ENCODE data around the gene NCBP1. TPM values are rescaled to one million over a fixed set of nuclear protein-coding genes. Genes with fewer than 3 reads are reported as not detected.
"Not testable (repeated sequence)": the region's sequence is repeated elsewhere in the genome, so short reads cannot be mapped to it uniquely, and the experiment has no call there.

Gene NCBP1
- total and polyA plus RNA-seq, 12 donors, result 6.6 to 20.4 (median 15.2) TPM

- intact Hi-C loops (cut with DNase I), result no loop called here
- Histone ChIP-seq H3K27ac (peak within 1 kb of the TSS; percentile 79 to 96 (median 92)), H3K4me1 (peaks cover 4 to 40% (median 30%) of the 10 kb centered on the region in 9 donors), H3K9me3 (no peaks in the 10 kb centered on the region), H3K36me3 (peaks cover 0 to 18% (median 4%) of the 10 kb centered on the region in 9 donors), H3K27me3 (peaks cover 0 to 8% (median 0%) of the 10 kb centered on the region in 7 donors), H3K4me3 (peak within 1 kb of the TSS; percentile 68 to 93 (median 78))
- DNase-seq (peak; percentile 97 to 99), ATAC-seq (peak; percentile 99 to 100 (median 99))
- WGBS, 2 donors, result 0 to 1% methylated on average over 77 to 82 of the region's 82 CpGs
- TF ChIP-seq CTCF (IDR thresholded peaks at IDR 0.05), result no peak
Observed at GRCh38 chr9:97696803-97697601, 63.4 kb downstream of the NCBP1 start, which contains the start of gene XPA. Gene XPA (minus strand): TSS chr9:97697340. CDS start chr9:97697292, 48 bp downstream.

GRCh38 chr9:97697837-97698236 lies 64.2 kb downstream of the NCBP1 start:
- intact Hi-C loops (cut with DNase I), result no loop called here
- no peak for TF ChIP-seq CTCF (IDR thresholded peaks at IDR 0.05)
- ATAC-seq (no peak), DNase-seq (no peak)
- Histone ChIP-seq H3K4me1 (peaks cover 4 to 40% (median 30%) of the 10 kb centered on the region in 9 donors), H3K27me3 (peaks cover 0 to 8% (median 0%) of the 10 kb centered on the region in 7 donors), H3K9me3 (no peaks in the 10 kb centered on the region), H3K4me3 (peak overlapping the region in 6 of 10 donors; percentile 72 to 93 (median 78)), H3K27ac (peak overlapping the region; percentile 79 to 96 (median 92)), H3K36me3 (peaks cover 0 to 10% (median 0%) of the 10 kb centered on the region in 9 donors)
- WGBS, 2 donors, result 39 to 40% methylated on average over 1 of the region's 1 CpG

- no peaks in the 10 kb centered on the region for H3K9me3 ChIP-seq
- WGBS, 2 donors, result 94 to 95% methylated on average over 14 of the region's 14 CpGs
- ATAC-seq, result no peak
- DNase-seq, result no peak
- intact Hi-C loops (cut with DNase I), result no loop called here
- no peaks in the 10 kb centered on the region for H3K36me3 ChIP-seq
- no peak overlapping the region for H3K27ac ChIP-seq
- peaks cover 4 to 36% (median 30%) of the 10 kb centered on the region in 9 donors for H3K4me1 ChIP-seq
- TF ChIP-seq CTCF (IDR thresholded peaks at IDR 0.05), result no peak
- H3K4me3 ChIP-seq, result no peak overlapping the region
- peaks cover 0 to 8% (median 0%) of the 10 kb centered on the region in 7 donors for H3K27me3 ChIP-seq
Observed at GRCh38 chr9:97698865-97699264, 65.2 kb downstream of the NCBP1 start.

DNA sequence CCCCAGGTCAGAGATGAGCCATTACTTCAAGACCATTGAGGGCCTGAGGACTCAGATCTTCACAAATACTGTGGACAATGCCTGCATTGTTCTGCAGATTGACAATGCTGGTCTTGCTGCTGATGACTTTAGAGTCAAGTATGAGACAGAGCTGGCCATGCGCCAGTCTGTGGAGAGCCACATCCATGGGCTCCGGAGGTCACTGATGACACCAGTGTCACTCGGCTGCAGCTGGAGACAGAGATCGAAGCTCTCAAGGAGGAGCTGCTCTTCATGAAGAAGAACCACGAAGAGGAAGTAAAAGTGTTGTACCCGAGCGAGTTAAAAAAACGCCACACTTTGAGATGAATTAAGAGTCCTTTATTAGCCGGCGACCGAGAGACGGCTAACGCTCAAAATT lies 65.7 kb downstream of the NCBP1 start:
- H3K27ac ChIP-seq; H3K36me3 ChIP-seq; H3K4me3 ChIP-seq; DNase-seq; ATAC-seq; intact Hi-C loops (cut with DNase I); H3K27me3 ChIP-seq; H3K9me3 ChIP-seq: not testable (repeated sequence)
- peaks cover 4 to 36% (median 26%) of the 10 kb centered on the region in 9 donors for H3K4me1 ChIP-seq
- 77 to 83% methylated on average over 13 of the region's 13 CpGs for WGBS, 2 donors

DNA sequence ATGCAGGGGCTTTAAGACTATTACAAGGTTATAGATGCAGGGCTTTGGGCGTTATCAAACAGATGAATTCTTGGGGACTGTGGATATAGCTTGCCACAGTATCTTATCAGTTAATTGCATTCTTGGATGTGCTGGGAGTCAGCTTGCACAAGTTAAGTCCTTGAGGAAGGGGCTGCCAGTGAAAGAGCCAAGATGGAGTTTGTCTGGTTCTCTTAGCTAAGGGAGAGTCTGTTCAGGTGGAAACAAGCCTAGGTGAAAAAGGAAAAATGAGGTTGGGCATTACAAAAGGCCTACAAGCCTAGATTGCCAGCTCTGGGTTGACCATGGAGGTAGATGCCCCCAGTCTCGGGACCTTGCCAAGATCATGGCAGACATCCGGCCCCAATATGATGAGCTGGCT lies 66.2 kb downstream of the NCBP1 start:
- peaks cover 0 to 14% (median 0%) of the 10 kb centered on the region in 7 donors for H3K27me3 ChIP-seq
- not testable (repeated sequence) for H3K9me3 ChIP-seq, ATAC-seq, H3K36me3 ChIP-seq, H3K27ac ChIP-seq, H3K4me3 ChIP-seq, DNase-seq
- intact Hi-C loops (cut with DNase I), result loop anchor here in 1 of 10 donors (10.0 kb wide), 1 partner anchor 555 kb away; the partner anchor contains the start of gene TBC1D2
- H3K4me1 ChIP-seq, result peaks cover 4 to 34% (median 20%) of the 10 kb centered on the region in 9 donors
- 80 to 85% methylated on average over 3 of the region's 3 CpGs for WGBS, 2 donors

All from heart right ventricle (tissue), 16 donors.